GM18517 (cell line): ENCODE measurements around the gene ABAT.

Experiments used
- ATAC-seq: cut with Tn5 transposase; IDR thresholded peaks from one replicate; pipeline ENCODE4 v1.9.1; 2021; ENCODE audit warnings: mild to moderate bottlenecking, moderate library complexity; ENCODE audit not compliant: unreplicated experiment

Gene ABAT

DNA sequence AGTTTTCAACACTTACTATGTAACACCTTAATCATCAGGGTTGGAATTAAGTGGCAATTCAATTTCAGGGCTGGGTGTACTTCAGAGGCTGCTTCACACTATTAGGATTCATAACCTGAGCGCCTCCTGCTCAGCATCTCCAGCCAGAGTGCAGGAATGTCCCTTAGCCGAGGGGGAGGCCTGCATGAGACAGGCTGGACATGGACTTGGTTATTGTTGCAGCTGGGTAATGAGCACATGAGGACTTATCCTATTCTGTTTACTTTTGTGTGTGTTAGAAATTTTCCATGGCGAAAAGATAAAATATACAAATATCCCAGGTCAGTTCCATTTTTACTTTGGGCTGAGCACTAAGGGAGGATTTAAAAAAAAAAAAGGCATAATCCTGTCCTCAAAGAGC, 133.6 kb downstream of the ABAT start:
- ATAC-seq: no peak

DNA sequence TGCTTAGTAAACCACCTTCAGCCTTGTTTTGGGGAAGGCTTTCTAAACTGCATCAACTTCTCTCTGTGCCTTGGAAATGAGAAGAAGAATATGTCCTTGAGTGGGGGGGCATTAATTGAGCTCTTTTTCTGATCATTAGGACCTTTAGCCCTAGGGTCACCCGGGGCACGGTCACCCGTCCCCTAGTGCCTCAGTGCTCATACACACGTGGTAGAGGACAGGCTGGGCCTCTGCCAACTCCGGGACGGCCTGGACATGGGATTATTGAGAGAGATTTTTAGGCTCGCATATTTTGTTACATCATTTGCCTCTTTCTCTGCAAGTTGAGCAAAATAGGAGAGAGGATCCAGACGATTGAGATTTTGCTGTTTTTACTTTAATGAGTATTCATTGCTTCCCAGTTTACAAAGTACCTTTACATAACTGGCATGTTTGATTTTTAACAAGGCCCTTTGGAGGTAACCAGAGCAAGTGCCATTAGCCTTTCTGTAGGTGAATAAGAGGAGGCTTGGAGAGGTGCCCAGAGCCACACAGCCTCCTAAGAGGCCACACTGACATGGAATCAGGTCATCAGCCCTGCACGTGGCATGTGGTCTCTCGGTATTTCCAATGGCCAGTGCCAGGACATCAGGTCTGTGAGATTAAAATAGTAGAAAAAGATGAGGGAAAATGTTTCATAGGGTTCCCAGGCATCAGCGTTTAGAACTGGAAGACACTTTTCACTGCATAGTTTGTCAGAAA, 134.4 kb downstream of the ABAT start:
- no peak for ATAC-seq

DNA sequence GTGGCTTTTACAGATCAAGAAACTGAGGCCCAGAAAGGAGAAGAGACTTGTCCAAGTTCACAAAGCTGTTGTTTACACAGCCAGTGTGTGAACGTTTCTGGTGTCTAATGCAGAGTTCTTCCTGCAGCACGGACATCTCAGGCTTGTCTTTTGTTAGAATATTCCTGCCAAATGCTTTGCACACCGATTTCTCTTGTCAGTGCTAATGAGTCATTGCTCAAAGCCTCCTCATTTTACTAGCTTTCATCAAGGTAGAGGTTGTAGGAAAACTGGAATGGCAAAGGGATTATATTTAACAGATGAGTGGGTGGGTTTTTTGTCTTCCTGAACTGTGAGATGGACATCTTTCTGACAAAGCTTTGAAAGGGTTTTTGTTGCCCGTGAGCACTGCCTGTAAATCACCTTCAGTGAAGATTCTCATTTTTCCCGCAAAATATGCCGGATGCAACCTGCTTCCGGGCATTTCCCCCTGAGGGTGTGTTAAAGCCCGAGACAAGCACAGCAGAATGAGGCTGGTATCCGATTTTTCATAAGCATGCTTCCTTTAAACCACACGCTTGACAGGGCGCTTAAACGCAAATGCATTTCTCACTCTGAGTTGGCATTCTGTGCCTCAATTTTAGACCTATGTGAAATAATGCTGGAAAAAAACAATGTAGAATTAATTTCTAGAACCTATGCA, 137.9 kb downstream of the ABAT start:
- no peak for ATAC-seq

DNA sequence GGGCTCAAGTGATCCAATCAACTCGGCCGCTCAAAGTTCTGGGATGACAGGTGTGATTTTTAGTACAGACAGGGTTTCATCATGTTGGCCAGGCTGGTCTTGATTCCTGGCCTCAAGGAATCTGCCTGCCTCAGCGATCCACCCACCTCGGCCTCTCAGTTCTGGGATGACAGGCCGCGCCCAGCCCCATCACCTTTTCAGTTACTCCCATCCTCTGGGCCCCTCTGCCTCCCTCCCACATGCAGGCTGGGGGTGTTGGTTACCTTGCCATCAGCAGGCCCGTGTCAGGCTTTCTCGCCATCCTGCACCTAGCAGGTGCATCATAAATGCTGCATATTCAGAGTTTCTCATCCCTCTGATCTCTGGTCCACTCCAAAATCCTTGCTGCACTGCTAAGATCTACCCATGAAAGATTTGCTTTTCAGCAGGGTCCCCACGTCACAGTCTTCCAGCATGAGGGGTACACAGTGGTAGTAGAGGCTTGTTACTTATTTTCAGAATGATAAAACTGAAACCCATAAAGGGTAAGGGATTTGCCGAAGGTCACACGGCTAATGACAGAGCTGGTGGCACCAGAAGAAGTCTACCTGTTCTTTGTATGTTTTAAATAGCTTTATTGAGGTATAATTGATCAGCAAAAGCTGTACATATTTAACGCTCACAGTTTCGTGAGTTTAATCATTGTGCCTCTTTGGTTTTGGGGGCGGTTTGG, 139.8 kb downstream of the ABAT start:
- ATAC-seq: no peak

- ATAC-seq: no peak
Observed at GRCh38 chr16:8816967-8817655, 142.7 kb downstream of the ABAT start.

GRCh38 chr16:8818504-8819270, 144.3 kb downstream of the ABAT start:
- no peak for ATAC-seq

- ATAC-seq: no peak
Observed at GRCh38 chr16:8819411-8820034, 145.1 kb downstream of the ABAT start.

- ATAC-seq: no peak
Observed at GRCh38 chr16:8822403-8822802, 148.0 kb downstream of the ABAT start.

DNA sequence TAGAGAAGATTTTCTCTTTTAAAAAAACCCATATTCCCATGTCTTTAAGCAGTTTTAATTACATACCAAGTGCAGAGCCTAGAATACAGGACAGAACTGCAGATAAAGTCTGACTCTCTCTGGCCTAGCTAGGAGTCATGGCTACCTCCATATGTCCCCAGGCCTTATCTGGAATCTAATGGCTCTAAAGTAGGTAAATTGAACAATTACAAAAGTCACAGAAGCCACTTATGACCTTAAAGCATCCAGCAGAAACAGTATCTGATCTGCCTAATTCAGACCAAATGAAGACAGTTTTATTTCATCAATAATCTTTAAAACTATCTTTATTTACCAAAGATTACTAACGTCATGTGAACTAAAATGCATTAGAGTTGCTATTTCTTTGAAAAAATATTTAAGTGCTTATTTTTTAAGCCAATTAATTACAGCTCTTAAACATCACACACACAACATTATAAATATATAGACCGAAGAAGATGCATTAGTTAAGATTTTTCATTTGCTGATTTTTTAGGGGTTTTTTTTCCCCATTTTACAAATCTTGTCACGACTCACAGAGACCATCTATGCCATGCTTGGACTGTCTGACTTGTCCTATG, 152.0 kb downstream of the ABAT start:
- ATAC-seq: no peak

DNA sequence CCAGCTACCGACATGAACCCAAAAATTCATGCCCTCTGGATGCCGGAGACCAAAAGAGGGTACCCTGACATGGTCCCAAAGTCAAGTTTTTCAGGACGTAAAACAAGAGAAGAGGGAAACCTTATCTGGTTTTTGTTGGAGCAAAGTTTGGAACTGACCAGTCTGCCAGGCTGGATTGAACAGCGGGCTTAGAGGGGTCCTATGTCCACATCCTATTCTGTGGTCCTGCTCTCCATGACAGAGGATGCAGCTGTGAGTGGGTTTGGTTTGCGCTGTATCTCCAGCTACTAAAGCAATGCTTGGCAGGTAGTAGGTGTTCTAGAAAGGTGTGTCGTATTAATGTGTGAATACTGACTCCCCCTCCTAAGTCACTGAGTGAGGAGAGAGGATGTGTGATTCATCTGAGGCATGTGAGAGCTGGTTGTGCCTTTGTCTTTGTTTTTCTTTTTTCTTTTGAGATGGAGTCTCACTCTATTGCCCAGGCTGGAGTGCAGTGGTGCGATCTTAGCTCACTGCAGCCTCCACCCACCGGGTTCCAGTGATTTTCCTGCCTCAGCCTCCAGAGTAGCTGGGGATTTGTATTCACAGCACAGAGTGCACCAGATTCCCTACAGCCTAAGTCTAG, 154.2 kb downstream of the ABAT start:
- ATAC-seq: no peak

- no peak for ATAC-seq
Observed at GRCh38 chr16:8831450-8831849, 157.0 kb downstream of the ABAT start.

DNA sequence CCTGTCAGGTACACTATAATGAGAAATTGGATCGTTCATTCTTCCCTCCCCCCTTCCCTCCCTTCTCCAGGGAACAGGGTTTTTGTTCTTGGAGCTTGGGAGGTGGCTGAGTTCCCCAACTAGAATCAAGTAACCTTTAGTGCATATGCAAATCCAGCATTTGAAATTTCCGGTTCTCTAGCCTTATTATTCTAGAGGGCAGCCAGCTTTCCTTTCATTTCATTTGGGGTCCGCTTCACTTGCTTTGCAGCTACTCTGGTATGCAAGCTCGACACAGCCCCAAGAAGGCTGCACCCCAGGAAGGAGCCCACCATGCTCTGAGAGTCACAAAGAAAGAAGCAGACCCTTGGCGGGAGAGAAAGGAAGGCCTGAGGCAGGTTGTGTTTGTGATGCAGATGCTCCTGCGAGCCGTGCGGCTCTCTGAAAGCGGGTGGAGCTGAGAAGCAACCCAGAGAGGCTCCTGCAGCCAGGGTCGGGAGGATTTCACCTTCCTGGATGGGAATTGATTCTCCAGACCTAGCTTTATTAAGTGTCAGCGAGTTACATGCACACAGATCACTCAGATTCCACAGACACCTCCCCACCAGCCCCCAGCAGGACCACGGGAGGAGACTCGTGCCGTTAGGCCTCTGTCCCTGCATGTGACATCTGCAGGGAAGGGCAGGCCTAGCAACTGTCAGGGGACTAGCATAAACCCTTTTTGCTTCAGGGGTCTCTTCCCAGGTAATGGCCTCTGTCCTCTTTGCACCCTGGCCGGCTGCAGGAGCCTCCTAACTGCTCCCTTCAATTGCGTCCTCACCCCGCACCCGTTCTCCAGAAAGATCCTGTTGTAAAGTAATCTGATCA, 157.7 kb downstream of the ABAT start:
- no peak for ATAC-seq

DNA sequence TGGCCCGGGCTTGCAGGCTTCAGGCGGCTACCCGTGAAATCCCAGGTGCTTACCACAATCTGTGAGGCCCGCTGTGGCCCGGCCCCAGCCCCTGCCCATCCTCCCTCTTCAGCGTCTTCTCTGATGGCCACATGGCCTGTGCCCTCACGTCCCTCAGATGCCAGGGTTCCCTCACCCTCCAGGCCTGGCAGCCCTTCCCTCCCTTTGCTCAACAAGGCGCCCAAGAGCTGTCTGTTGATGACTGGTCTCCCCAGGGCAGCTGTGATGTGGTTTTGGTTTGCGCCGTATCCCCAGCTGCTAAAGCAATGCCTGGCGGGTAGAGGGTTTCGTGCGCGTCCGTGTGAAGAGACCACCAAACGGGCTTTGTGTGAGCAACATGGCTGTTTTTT, 158.3 kb downstream of the ABAT start:
- ATAC-seq: no peak
